22Rv1 (cell line): Measurements from ENCODE around the gene SCMH1.
"Not testable (repeated sequence)": the region's sequence is repeated elsewhere in the genome, so short reads cannot be mapped to it uniquely, and the experiment has no call there.

Experiments used
- H3K27ac ChIP-seq: fragments of 450-650 bp; 2 replicates; pipeline ENCODE4 v1.5.1; 2017
- ZFX ChIP-seq: fragments of 450-650 bp; IDR thresholded peaks from 2 replicates; pipeline ENCODE4 v1.6.1; 2017; ENCODE audit warnings: antibody characterized with exemption, borderline replicate concordance
- TF ChIP-seq, protein P1 (sequence below): fragments of 450-650 bp; IDR thresholded peaks from 2 replicates; pipeline ENCODE4 v1.5.1; 2017; ENCODE audit warnings: mild to moderate bottlenecking

The SCMH1 gene

GRCh38 chr1:41239988-41240610, 2.0 kb downstream of the SCMH1 start:
- TF ChIP-seq, protein P1, sequence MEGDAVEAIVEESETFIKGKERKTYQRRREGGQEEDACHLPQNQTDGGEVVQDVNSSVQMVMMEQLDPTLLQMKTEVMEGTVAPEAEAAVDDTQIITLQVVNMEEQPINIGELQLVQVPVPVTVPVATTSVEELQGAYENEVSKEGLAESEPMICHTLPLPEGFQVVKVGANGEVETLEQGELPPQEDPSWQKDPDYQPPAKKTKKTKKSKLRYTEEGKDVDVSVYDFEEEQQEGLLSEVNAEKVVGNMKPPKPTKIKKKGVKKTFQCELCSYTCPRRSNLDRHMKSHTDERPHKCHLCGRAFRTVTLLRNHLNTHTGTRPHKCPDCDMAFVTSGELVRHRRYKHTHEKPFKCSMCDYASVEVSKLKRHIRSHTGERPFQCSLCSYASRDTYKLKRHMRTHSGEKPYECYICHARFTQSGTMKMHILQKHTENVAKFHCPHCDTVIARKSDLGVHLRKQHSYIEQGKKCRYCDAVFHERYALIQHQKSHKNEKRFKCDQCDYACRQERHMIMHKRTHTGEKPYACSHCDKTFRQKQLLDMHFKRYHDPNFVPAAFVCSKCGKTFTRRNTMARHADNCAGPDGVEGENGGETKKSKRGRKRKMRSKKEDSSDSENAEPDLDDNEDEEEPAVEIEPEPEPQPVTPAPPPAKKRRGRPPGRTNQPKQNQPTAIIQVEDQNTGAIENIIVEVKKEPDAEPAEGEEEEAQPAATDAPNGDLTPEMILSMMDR = peak; percentile 27; the same call in 1 of the 2 replicates
- no peak for TF ChIP-seq ZFX
- H3K27ac ChIP-seq = peak overlapping the region; percentile 91

DNA sequence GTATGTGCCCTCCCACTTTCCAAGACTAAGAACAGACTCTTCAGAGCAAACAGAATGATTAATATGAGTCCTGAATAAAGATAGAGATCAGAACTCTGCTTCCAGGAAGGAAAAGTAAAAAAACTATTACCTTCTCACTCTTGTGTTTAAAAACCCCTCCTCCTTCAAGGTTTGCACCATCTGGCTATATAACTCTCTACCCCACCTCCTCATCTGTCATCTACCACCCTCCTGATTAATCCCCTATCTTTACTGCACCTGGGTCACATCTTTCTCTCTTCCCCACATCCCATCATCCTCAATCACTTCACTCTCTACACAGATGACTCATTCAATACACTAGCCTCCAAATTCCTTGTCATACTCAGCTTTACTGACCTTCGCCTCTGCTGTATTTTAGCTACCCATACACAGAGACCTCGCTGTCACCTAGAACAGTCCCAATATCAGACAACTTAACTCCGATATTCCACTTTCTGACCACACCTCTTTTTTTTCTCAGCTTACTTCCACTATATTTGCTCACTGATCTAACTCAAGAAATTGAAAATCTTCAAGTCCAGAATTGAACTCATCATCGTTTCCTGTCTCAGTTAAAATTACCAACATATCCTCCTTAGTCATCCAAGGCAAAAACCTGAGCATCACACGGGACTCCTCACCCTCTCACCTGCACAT, 3.7 kb downstream of the SCMH1 start:
- peak overlapping the region; percentile 91 for H3K27ac ChIP-seq
- TF ChIP-seq, protein P1 = no peak
- TF ChIP-seq ZFX = no peak

DNA sequence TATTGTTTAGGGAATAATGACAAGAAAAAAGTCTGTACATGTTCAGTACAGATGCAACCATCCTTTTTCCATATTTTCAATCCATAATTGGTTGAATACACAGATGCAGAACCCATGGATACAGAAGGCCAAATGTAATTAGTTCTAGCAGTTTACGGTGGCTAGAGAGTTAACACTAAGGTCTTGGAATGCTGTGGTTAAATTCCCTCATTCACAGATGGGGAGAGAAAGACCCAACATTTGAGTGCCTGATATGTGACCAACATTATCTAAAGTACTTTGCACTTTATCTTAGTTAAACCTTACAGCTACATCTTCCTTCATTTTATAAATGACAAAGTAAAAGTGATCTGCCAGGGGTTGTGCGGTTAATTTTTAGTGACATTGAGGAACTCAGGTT, 5.3 kb downstream of the SCMH1 start:
- TF ChIP-seq, protein P1 = no peak
- no peak for TF ChIP-seq ZFX
- H3K27ac ChIP-seq = no peak overlapping the region

- TF ChIP-seq, protein P1 = no peak
- TF ChIP-seq ZFX = no peak
- H3K27ac ChIP-seq = no peak overlapping the region
Measured at GRCh38 chr1:41235893-41236292, 6.2 kb downstream of the SCMH1 start.

DNA sequence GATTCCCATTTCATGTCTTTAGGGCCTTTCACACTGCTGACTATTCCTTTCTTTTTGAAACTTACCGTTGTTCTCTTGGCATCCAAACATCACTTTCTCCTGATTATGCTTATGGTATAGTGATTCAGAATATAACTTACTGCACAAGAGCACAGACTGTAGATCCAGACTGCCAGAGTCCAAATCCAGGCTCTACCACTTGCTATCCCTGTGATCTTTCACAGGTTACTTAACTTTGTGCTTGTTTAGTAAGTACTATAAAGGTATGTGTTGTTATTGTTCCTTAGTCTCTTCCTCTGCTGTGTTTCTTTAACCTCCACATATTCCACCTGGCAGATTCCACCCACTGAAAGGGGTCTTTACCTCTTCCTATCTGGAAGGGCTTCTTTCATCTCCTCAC, 8.4 kb downstream of the SCMH1 start:
- TF ChIP-seq ZFX = no peak
- TF ChIP-seq, protein P1 = no peak

DNA sequence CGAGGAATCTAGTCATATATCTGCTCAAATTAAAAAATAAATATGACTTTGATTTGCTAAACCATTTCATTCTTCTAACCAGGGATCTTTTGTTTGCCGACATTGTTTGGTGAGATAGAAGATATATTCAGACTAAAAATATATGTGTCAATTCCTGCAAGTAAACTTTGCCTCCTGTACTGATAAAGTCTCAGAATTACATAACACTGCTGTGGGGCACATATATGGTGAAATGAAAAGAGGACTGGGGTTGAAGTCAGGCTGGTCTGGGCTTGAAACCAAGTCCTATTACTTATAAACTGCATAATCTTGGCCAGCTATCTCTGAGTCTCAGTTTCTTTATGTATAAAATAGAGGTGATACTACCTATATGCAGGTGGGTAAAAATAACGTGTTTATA, 9.8 kb downstream of the SCMH1 start:
- no peak overlapping the region for H3K27ac ChIP-seq
- TF ChIP-seq, protein P1 = no peak
- TF ChIP-seq ZFX = no peak

More for the DNA sequence above, 8.4 kb downstream of the SCMH1 start:
- no peak overlapping the region for H3K27ac ChIP-seq

DNA sequence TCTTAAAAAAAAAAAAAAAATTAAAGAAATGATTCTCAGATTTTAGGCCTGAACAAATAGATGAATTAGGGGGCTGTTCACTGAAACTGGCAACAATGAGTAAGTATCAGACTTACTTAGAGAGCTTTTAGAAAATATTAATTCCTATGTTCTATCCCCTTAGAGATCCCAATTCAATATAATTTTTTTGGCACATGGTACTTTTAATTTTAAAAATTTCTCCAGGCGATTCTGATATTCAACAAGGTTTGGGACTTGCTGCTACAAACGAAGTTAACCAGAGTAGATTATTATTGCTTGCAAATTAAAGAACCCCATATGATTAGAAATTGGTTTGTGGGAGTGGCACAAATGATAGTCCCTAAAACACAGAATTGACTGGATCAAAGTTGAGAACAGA, 11.4 kb downstream of the SCMH1 start:
- TF ChIP-seq, protein P1 = no peak
- no peak for TF ChIP-seq ZFX
- no peak overlapping the region for H3K27ac ChIP-seq

GRCh38 chr1:41229219-41229618, 12.9 kb downstream of the SCMH1 start:
- H3K27ac ChIP-seq = not testable (repeated sequence)
